Stromal cell of bone marrow (primary cell): Measurements from ENCODE around the gene ZDHHC4.

Source experiments
- DNase-seq: peaks from one replicate; pipeline ENCODE4 v3.0.0-alpha.2; 2012; ENCODE audit warnings: low read depth

ZDHHC4 gene

DNA sequence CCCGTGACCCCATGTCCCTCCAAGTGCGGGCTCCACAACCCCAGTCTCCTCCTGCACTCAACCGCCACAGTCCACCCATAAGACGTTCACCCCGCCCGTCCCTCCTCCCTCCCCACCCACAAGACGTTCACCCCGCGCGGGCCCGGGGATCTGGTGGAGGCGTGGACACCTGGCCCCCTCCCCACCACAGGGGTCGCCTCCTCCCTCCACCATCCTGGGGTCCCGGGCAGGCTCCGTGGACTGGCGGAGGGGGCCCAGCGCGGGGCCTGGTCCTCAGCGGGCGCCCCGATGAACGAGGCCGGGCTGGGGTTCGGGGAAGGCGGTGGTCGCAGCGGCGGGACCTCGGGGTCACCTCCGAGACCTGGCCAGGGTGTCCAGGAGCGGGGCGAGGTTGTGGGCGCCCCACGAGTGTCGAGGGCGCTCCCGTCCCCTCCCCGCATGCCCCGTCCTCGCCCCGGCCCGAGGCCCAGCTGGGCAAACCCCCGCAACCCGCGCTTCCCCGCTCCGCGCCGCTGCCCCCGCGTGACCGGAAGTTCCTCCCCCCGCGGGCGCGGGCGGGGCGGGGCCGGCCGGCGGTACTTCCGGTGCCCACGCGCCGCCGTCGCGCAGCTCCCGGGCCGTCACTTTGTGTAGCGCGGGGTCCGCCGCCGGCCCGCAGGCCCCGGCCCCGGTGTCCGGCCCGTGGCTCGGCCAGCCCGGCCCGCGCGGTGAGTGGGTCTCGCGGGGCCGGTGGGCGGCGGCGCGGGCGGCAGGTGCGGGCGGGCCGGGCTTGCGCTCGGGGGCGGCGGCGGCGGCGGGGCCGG is 59.7 kb downstream of the ZDHHC4 start, which contains the start of gene ZNF316:
ZNF316 (plus strand) TSS at position 578 of the 803 bp plus-strand sequence. CDS start 5,092 bp downstream, outside the sequence.
- peak; percentile 21 for DNase-seq

DNA sequence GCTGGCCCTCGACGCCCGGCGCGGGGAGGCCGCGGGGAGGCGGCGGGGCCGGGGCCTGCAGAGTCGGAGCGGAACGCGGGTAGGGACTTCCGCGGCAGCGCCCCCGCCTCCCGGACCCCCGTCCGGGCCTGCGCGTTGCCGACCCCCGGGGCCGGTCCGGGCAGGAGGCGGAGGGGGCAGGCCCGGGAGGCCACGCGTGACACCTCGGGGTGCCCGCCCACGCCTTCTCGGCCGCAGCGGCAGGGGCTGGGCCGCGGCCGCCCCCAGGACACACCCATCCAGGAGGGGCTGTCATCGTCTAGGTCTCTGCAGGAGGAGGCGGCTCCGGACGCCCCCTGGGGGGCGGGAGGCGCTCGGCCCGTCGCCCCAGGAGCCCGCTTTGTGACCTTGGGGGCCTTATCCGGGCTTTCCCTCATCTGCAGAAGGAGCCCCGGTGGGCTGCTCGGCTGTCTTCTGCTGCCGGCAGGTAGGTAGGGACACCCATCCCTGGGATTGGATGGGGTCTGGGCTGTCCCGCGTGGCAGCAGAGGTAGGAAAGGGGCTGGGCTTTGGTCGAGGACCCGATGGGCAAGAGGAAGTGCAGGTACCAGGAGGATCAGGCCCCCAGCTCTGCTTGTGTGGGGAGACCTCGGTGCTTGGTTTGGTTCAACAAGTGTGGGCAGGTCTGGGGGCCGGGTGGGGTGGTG is 60.4 kb downstream of the ZDHHC4 start:
- DNase-seq: no peak
